ENCODE results near the gene RAET1G.

RAET1G gene

GRCh38 chr6:149899926-149900619 is 22.8 kb downstream of the RAET1G start:
- no peak for TF ChIP-seq POLR2AphosphoS5 (IDR thresholded peaks at IDR 0.05; ENCODE audit: low read depth, low read length)
- no peak for TF ChIP-seq FOXP2 (optimal IDR thresholded peaks at IDR 0.05; ENCODE audit: borderline replicate concordance, extremely low read depth, extremely low read length, insufficient read depth)
- no peak for TF ChIP-seq TAF1 (IDR thresholded peaks at IDR 0.05; ENCODE audit: borderline replicate concordance, insufficient read depth, low read length)
- no peak for TF ChIP-seq SIN3A (IDR thresholded peaks at IDR 0.05; ENCODE audit: borderline replicate concordance, insufficient read depth, low read length)
- TF ChIP-seq REST (IDR thresholded peaks at IDR 0.05; ENCODE audit: insufficient read depth in 1 of 2, low read depth in 2 of 2, low read length in 2 of 2), result no peak

GRCh38 chr6:149899486-149899885 is 23.4 kb downstream of the RAET1G start:
- TF ChIP-seq FOXP2 (optimal IDR thresholded peaks at IDR 0.05; ENCODE audit: borderline replicate concordance, extremely low read depth, extremely low read length, insufficient read depth) (no peak), REST (IDR thresholded peaks at IDR 0.05; ENCODE audit: insufficient read depth in 1 of 2, low read depth in 2 of 2, low read length in 2 of 2) (no peak), TAF1 (IDR thresholded peaks at IDR 0.05; ENCODE audit: borderline replicate concordance, insufficient read depth, low read length) (no peak), POLR2AphosphoS5 (IDR thresholded peaks at IDR 0.05; ENCODE audit: low read depth, low read length) (no peak), SIN3A (IDR thresholded peaks at IDR 0.05; ENCODE audit: borderline replicate concordance, insufficient read depth, low read length) (no peak)

GRCh38 chr6:149898966-149899365 is 24.0 kb downstream of the RAET1G start:
- TF ChIP-seq FOXP2 (optimal IDR thresholded peaks at IDR 0.05; ENCODE audit: borderline replicate concordance, extremely low read depth, extremely low read length, insufficient read depth) (no peak), SIN3A (IDR thresholded peaks at IDR 0.05; ENCODE audit: borderline replicate concordance, insufficient read depth, low read length) (no peak), REST (IDR thresholded peaks at IDR 0.05; ENCODE audit: insufficient read depth in 1 of 2, low read depth in 2 of 2, low read length in 2 of 2) (no peak), POLR2AphosphoS5 (IDR thresholded peaks at IDR 0.05; ENCODE audit: low read depth, low read length) (no peak), TAF1 (IDR thresholded peaks at IDR 0.05; ENCODE audit: borderline replicate concordance, insufficient read depth, low read length) (no peak)

- TF ChIP-seq REST (IDR thresholded peaks at IDR 0.05; ENCODE audit: insufficient read depth in 1 of 2, low read depth in 2 of 2, low read length in 2 of 2), result no peak
- no peak for TF ChIP-seq POLR2AphosphoS5 (IDR thresholded peaks at IDR 0.05; ENCODE audit: low read depth, low read length)
- TF ChIP-seq TAF1 (IDR thresholded peaks at IDR 0.05; ENCODE audit: borderline replicate concordance, insufficient read depth, low read length), result no peak
- no peak for TF ChIP-seq SIN3A (IDR thresholded peaks at IDR 0.05; ENCODE audit: borderline replicate concordance, insufficient read depth, low read length)
- no peak for TF ChIP-seq FOXP2 (optimal IDR thresholded peaks at IDR 0.05; ENCODE audit: borderline replicate concordance, extremely low read depth, extremely low read length, insufficient read depth)
Observed at GRCh38 chr6:149897855-149898744, 24.8 kb downstream of the RAET1G start, which contains the start of gene RAET1E. RAET1E (minus strand) TSS chr6:149898113; CDS start chr6:149890901, 7,212 bp downstream.

All from PFSK-1 (cell line).